PFSK-1 (cell line): ENCODE results near the gene PEX13.

Experiments
- FOXP2 ChIP-seq: optimal IDR thresholded peaks from 2 replicates; pipeline ENCODE3; 2011; ENCODE audit warnings: borderline replicate concordance, control low read depth, inconsistent platforms; ENCODE audit not compliant: insufficient read depth; ENCODE audit errors: extremely low read length, extremely low read depth
- POLR2AphosphoS5 ChIP-seq: IDR thresholded peaks from 2 replicates; pipeline ENCODE4 v1.6.1; 2012; ENCODE audit warnings: low read depth, mild to moderate bottlenecking, control low read depth, low read length, moderate library complexity
- REST ChIP-seq, 2 experiments: IDR thresholded peaks; 2 replicates each; pipeline versions ENCODE4 v1.6.1 to v1.8.0; 2011 to 2012; ENCODE audit warnings: low read depth in 2 of 2, low read length in 2 of 2, control low read depth in 1 of 2, inconsistent platforms in 1 of 2, mild to moderate bottlenecking in 1 of 2, moderate library complexity in 1 of 2; ENCODE audit not compliant: insufficient read depth in 1 of 2
- SIN3A ChIP-seq: IDR thresholded peaks from 2 replicates; pipeline ENCODE4 v1.6.1; 2012; ENCODE audit warnings: mild to moderate bottlenecking, low read length, moderate library complexity, borderline replicate concordance; ENCODE audit not compliant: insufficient read depth
- TAF1 ChIP-seq: IDR thresholded peaks from 2 replicates; pipeline ENCODE4 v1.6.1; 2012; ENCODE audit warnings: low read length, control low read depth, borderline replicate concordance; ENCODE audit not compliant: insufficient read depth

The PEX13 gene

GRCh38 chr2:60976875-60977561 is 40.5 kb upstream of the PEX13 start:
- TF ChIP-seq REST (IDR thresholded peaks at IDR 0.05; ENCODE audit: insufficient read depth in 1 of 2, low read depth in 2 of 2, low read length in 2 of 2), result no peak
- TF ChIP-seq POLR2AphosphoS5, result no peak
- TF ChIP-seq SIN3A, result no peak
- TF ChIP-seq TAF1, result no peak
- no peak for TF ChIP-seq FOXP2

- TF ChIP-seq FOXP2, result no peak
- TF ChIP-seq REST (IDR thresholded peaks at IDR 0.05; ENCODE audit: insufficient read depth in 1 of 2, low read depth in 2 of 2, low read length in 2 of 2), result no peak
- TF ChIP-seq POLR2AphosphoS5, result no peak
- no peak for TF ChIP-seq TAF1
- TF ChIP-seq SIN3A, result no peak
Observed at GRCh38 chr2:60977562-60977895, 40.0 kb upstream of the PEX13 start.

GRCh38 chr2:60979231-60979630 is 38.3 kb upstream of the PEX13 start:
- TF ChIP-seq TAF1, result no peak
- TF ChIP-seq FOXP2, result no peak
- no peak for TF ChIP-seq REST (IDR thresholded peaks at IDR 0.05; ENCODE audit: insufficient read depth in 1 of 2, low read depth in 2 of 2, low read length in 2 of 2)
- no peak for TF ChIP-seq SIN3A
- TF ChIP-seq POLR2AphosphoS5, result no peak

GRCh38 chr2:60980071-60980815 is 37.3 kb upstream of the PEX13 start:
- TF ChIP-seq POLR2AphosphoS5 (no peak), SIN3A (no peak), REST (IDR thresholded peaks at IDR 0.05; ENCODE audit: insufficient read depth in 1 of 2, low read depth in 2 of 2, low read length in 2 of 2) (no peak)

- TF ChIP-seq POLR2AphosphoS5, result no peak
- no peak for TF ChIP-seq REST (IDR thresholded peaks at IDR 0.05; ENCODE audit: insufficient read depth in 1 of 2, low read depth in 2 of 2, low read length in 2 of 2)
- TF ChIP-seq FOXP2, result no peak
- TF ChIP-seq SIN3A, result no peak
- no peak for TF ChIP-seq TAF1
Observed at GRCh38 chr2:60984720-60985119, 32.8 kb upstream of the PEX13 start.
